HG03045 (cell line): Measurements from ENCODE around the gene TRIM29.
"Not testable (repeated sequence)": the region's sequence is repeated elsewhere in the genome, so short reads cannot be mapped to it uniquely, and the experiment has no call there.

ENCODE experiments used
- ATAC-seq: cut with Tn5 transposase; IDR thresholded peaks from one replicate; pipeline ENCODE4 v1.9.1; 2021; ENCODE audit warnings: mild to moderate bottlenecking, moderate library complexity; ENCODE audit not compliant: unreplicated experiment

The TRIM29 gene

GRCh38 chr11:120137611-120138521 lies at the start of gene TRIM29:
Gene TRIM29, minus strand, starts transcription at chr11:120138113. Its CDS starts 82 bp downstream, at chr11:120138031.
- no peak for ATAC-seq

- peak; percentile 60 for ATAC-seq
These were observed 49.1 kb upstream of the TRIM29 start for GRCh38 chr11:120186774-120187591.

GRCh38 chr11:120186456-120186773 lies 48.5 kb upstream of the TRIM29 start:
- ATAC-seq: no peak

- no peak for ATAC-seq
These were observed 48.0 kb upstream of the TRIM29 start for GRCh38 chr11:120185706-120186455.

GRCh38 chr11:120184946-120185705 lies 47.2 kb upstream of the TRIM29 start:
- no peak for ATAC-seq

GRCh38 chr11:120184371-120184945 lies 46.5 kb upstream of the TRIM29 start:
- ATAC-seq: no peak

- no peak for ATAC-seq
These were observed 45.8 kb upstream of the TRIM29 start for GRCh38 chr11:120183701-120184141.

GRCh38 chr11:120182790-120183491 lies 45.0 kb upstream of the TRIM29 start:
- ATAC-seq: no peak

- no peak for ATAC-seq
These were observed 44.5 kb upstream of the TRIM29 start for GRCh38 chr11:120182372-120182771.

GRCh38 chr11:120181376-120181975 lies 43.6 kb upstream of the TRIM29 start:
- no peak for ATAC-seq

- ATAC-seq: no peak
These were observed 42.8 kb upstream of the TRIM29 start for GRCh38 chr11:120180551-120181232.

GRCh38 chr11:120180063-120180462 lies 42.1 kb upstream of the TRIM29 start:
- ATAC-seq: not testable (repeated sequence)

- no peak for ATAC-seq
These were observed 41.3 kb upstream of the TRIM29 start for GRCh38 chr11:120179057-120179672.

GRCh38 chr11:120178561-120179056 lies 40.7 kb upstream of the TRIM29 start:
- no peak for ATAC-seq

- ATAC-seq: no peak
These were observed 37.0 kb upstream of the TRIM29 start for GRCh38 chr11:120174866-120175265.

- no peak for ATAC-seq
These were observed 35.9 kb upstream of the TRIM29 start for GRCh38 chr11:120173807-120174206.

GRCh38 chr11:120173019-120173705 lies 35.2 kb upstream of the TRIM29 start:
- no peak for ATAC-seq
